Smooth muscle cell (in vitro differentiated cells): ENCODE results near the gene AIRE. TPM values are rescaled to one million over a fixed set of nuclear protein-coding genes. Genes with fewer than 3 reads are reported as not detected.

Experiments used
- DNase-seq: peaks from one replicate; lab custom pipeline; 2025; ENCODE audit not compliant: unreplicated experiment; lab: John Stamatoyannopoulos, UW
- H2AFZ ChIP-seq: fragments of 200-600 bp; sonication (generic); 2 replicates; pipeline ENCODE4 v1.6.0; 2016; ENCODE audit warnings: antibody characterized with exemption, low read depth, mild to moderate bottlenecking
- H3F3A ChIP-seq: fragments of 200-600 bp; sonication (generic); 2 replicates; pipeline ENCODE4 v1.6.0; 2017; ENCODE audit warnings: antibody characterized with exemption, low read depth
- H3K27ac ChIP-seq: fragments of 200-600 bp; sonication (generic); 2 replicates; pipeline ENCODE4 v1.5.1; 2016; ENCODE audit warnings: low read depth, mild to moderate bottlenecking
- H3K27me3 ChIP-seq: fragments of 200-600 bp; sonication (generic); 2 replicates; pipeline ENCODE4 v1.6.1; 2016; ENCODE audit warnings: low read depth, mild to moderate bottlenecking
- H3K36me3 ChIP-seq: fragments of 200-600 bp; sonication (generic); 2 replicates; pipeline ENCODE4 v1.5.1; 2016; ENCODE audit warnings: low read depth
- H3K4me1 ChIP-seq: fragments of 200-600 bp; sonication (generic); 2 replicates; pipeline ENCODE4 v1.5.1; 2016; ENCODE audit warnings: low read depth
- H3K4me2 ChIP-seq: fragments of 200-600 bp; sonication (generic); 2 replicates; pipeline ENCODE4 v1.6.0; 2016; ENCODE audit warnings: mild to moderate bottlenecking
- H3K4me3 ChIP-seq: fragments of 200-600 bp; sonication (generic); 2 replicates; pipeline ENCODE4 v1.5.1; 2016; ENCODE audit warnings: mild to moderate bottlenecking
- H3K79me2 ChIP-seq: fragments of 200-600 bp; sonication (generic); 2 replicates; pipeline ENCODE4 v1.6.0; 2016; ENCODE audit warnings: low read depth, mild to moderate bottlenecking
- H3K9ac ChIP-seq: fragments of 200-600 bp; sonication (generic); 2 replicates; pipeline ENCODE4 v1.6.0; 2016; ENCODE audit warnings: low read depth
- H3K9me3 ChIP-seq: fragments of 200-600 bp; sonication (generic); replicated peaks from 2 replicates; pipeline ENCODE4 v1.5.1; 2016; ENCODE audit warnings: low read depth
- H4K20me1 ChIP-seq: fragments of 200-600 bp; sonication (generic); 2 replicates; pipeline ENCODE4 v1.6.0; 2016; ENCODE audit warnings: low read depth
- CTCF ChIP-seq: fragments of 200-600 bp; sonication (generic); IDR thresholded peaks from 2 replicates; pipeline ENCODE4 v1.5.1; 2017; ENCODE audit warnings: borderline replicate concordance, mild to moderate bottlenecking, antibody characterized with exemption; ENCODE audit not compliant: insufficient read depth, poor library complexity, severe bottlenecking
- WGBS: methylation state at CpG from one replicate; pipeline ENCODE4 v1.1.7; 2016; ENCODE audit warnings: low lambda C conversion rate; 5-methylcytosine and 5-hydroxymethylcytosine counted together
- polyA plus RNA-seq: library from polyadenylated mRNA; unstranded; fragments of >200 nt; fragmentation: Nextera tagmentation; extraction: Ambion mirVana; gene quantifications from 2 replicates; pipeline ENCODE4 v1.2.1, GENCODE V29; 2016
- total RNA-seq: library from RNA; depleted of rRNA; stranded (reverse); fragments of >200 nt; gene quantifications from 2 replicates; pipeline ENCODE4 v1.2.3, GENCODE V29; 2014

The AIRE gene
- total and polyA plus RNA-seq, 2 experiments from 2014 or later, result 0.27 to 1.1 TPM

- no peak for DNase-seq
- no peaks in the 10 kb centered on the region for H3K36me3 ChIP-seq
- 93% methylated on average over 10 of the region's 15 CpGs for WGBS
- H4K20me1 ChIP-seq, result peaks cover 27% of the 10 kb centered on the region
- H3F3A ChIP-seq, result no peaks in the 10 kb centered on the region
- H3K79me2 ChIP-seq, result no peaks in the 10 kb centered on the region
- H3K4me2 ChIP-seq, result no peak overlapping the region
- no peak overlapping the region for H3K27ac ChIP-seq
- TF ChIP-seq CTCF, result no peak
- no peaks in the 10 kb centered on the region for H3K27me3 ChIP-seq
- H3K9ac ChIP-seq, result no peak overlapping the region
- no peak overlapping the region for H2AFZ ChIP-seq
- H3K4me1 ChIP-seq, result no peaks in the 10 kb centered on the region
- H3K9me3 ChIP-seq, result no peaks in the 10 kb centered on the region
- H3K4me3 ChIP-seq, result no peak overlapping the region
Measured at GRCh38 chr21:44314128-44314527, 28.5 kb downstream of the AIRE start.

- 90% methylated on average over 7 of the region's 11 CpGs for WGBS
- no peak overlapping the region for H2AFZ ChIP-seq
- no peaks in the 10 kb centered on the region for H3K36me3 ChIP-seq
Measured at GRCh38 chr21:44314561-44314960, 28.9 kb downstream of the AIRE start.

GRCh38 chr21:44315691-44316203, 30.1 kb downstream of the AIRE start:
- H3F3A ChIP-seq, result no peaks in the 10 kb centered on the region
- WGBS, result 96% methylated on average over 15 of the region's 16 CpGs
- no peaks in the 10 kb centered on the region for H3K9me3 ChIP-seq
- H3K4me3 ChIP-seq, result no peak overlapping the region
- no peak overlapping the region for H3K4me2 ChIP-seq
- no peaks in the 10 kb centered on the region for H3K79me2 ChIP-seq
- no peaks in the 10 kb centered on the region for H3K4me1 ChIP-seq
- H4K20me1 ChIP-seq, result peaks cover 13% of the 10 kb centered on the region
- H3K27ac ChIP-seq, result no peak overlapping the region
- TF ChIP-seq CTCF, result no peak
- no peak for DNase-seq
- no peaks in the 10 kb centered on the region for H3K36me3 ChIP-seq
- H3K27me3 ChIP-seq, result no peaks in the 10 kb centered on the region
- no peak overlapping the region for H3K9ac ChIP-seq
- H2AFZ ChIP-seq, result no peak overlapping the region

More at GRCh38 chr21:44314561-44314960, 28.9 kb downstream of the AIRE start:
- no peak overlapping the region for H3K4me3 ChIP-seq
- TF ChIP-seq CTCF, result no peak
- DNase-seq, result no peak
- peaks cover 23% of the 10 kb centered on the region for H4K20me1 ChIP-seq
- no peaks in the 10 kb centered on the region for H3K4me1 ChIP-seq
- H3K4me2 ChIP-seq, result no peak overlapping the region
- H3F3A ChIP-seq, result no peaks in the 10 kb centered on the region
- no peaks in the 10 kb centered on the region for H3K79me2 ChIP-seq
- H3K27me3 ChIP-seq, result no peaks in the 10 kb centered on the region
- no peak overlapping the region for H3K27ac ChIP-seq
- no peak overlapping the region for H3K9ac ChIP-seq
- H3K9me3 ChIP-seq, result no peaks in the 10 kb centered on the region

GRCh38 chr21:44316277-44316900, 30.7 kb downstream of the AIRE start:
- no peak overlapping the region for H2AFZ ChIP-seq
- H3K4me2 ChIP-seq, result no peak overlapping the region
- no peaks in the 10 kb centered on the region for H3K79me2 ChIP-seq
- no peaks in the 10 kb centered on the region for H3K9me3 ChIP-seq
- no peak for TF ChIP-seq CTCF
- H3F3A ChIP-seq, result no peaks in the 10 kb centered on the region
- peaks cover 6% of the 10 kb centered on the region for H4K20me1 ChIP-seq
- over 99% methylated on average over 26 of the region's 27 CpGs for WGBS
- no peak overlapping the region for H3K27ac ChIP-seq
- H3K9ac ChIP-seq, result no peak overlapping the region
- no peaks in the 10 kb centered on the region for H3K36me3 ChIP-seq
- H3K27me3 ChIP-seq, result no peaks in the 10 kb centered on the region
- H3K4me1 ChIP-seq, result no peaks in the 10 kb centered on the region
- DNase-seq, result no peak
- H3K4me3 ChIP-seq, result no peak overlapping the region
